ENCODE data around the gene CARD19. TPM values are rescaled to one million over a fixed set of nuclear protein-coding genes. Genes with fewer than 3 reads are reported as not detected.

CARD19 gene
- total and polyA plus RNA-seq, 4 donors: 28.6 to 75.3 (median 53.4) TPM

DNA sequence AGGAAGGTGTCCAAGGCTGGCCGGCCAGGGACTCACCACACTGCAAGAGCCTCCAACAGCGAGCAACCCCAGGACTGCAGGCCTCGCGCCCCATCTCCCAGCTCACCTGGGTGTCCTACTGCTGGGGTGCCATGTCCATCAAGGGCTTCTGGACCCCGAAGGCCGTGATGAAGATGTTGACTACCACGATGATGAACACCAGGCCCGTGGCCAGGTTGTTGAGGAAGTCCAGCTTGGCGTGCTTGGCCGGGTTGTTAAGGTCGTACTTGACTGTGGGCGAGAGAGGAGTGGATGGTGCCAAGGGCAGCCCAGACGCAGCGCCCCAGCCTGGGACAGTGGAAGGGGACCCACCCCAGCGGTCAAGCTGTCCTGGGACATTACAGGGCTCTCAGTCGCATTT is 28.8 kb downstream of the CARD19 start:
- peaks cover 56% of the 10 kb centered on the region for H3K4me1 ChIP-seq (ENCODE audit: control insufficient read depth, insufficient read depth, low read length)
- H3K9me3 ChIP-seq (ENCODE audit: control insufficient read depth, insufficient read depth, low read length): no peaks in the 10 kb centered on the region
- H3K27me3 ChIP-seq (ENCODE audit: control insufficient read depth, insufficient read depth, low read length): no peaks in the 10 kb centered on the region
- no peak for DNase-seq (ENCODE audit: low read depth in 4 of 6, low spot score in 6 of 6)
- WGBS (ENCODE audit: insufficient coverage): 99% methylated on average over 16 of the region's 16 CpGs
- H3K27ac ChIP-seq (ENCODE audit: low read depth, low read length): no peak overlapping the region
- H3K4me3 ChIP-seq (ENCODE audit: low read depth, low read length): no peak overlapping the region
- peaks cover 92% of the 10 kb centered on the region for H3K36me3 ChIP-seq (ENCODE audit: control insufficient read depth, insufficient read depth, low read length)

DNA sequence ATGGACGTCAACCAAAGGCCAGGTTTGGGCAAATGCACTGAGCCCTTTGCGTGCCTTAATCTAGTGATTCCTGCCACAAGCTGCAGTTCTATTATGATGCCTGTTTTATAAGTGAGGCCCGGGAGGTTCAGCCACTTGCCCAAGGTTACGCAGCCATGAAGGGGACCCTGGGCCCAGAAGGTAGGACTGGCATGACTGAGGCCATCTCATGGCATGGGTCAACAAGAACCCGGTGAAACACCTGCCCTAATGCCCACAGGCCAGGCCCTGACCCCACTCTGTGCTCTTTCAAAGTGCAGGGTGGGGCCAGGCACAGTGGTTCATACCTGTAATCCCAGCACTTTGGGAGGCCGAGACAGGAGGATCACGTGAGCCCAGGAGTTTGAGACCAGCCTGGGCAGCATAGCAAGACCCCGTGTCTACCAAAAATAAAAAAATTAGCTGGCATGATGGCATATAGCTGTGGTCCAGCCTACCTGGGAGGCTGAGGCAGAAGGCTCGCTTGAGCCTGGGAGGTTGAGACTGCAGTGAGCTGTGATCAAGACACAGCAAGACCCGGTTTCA is 29.4 kb downstream of the CARD19 start:
- H3K27ac ChIP-seq (ENCODE audit: low read depth, low read length): no peak overlapping the region
- H3K4me3 ChIP-seq (ENCODE audit: low read depth, low read length): no peak overlapping the region
- 99% methylated on average over 7 of the region's 10 CpGs for WGBS (ENCODE audit: insufficient coverage)
- no peaks in the 10 kb centered on the region for H3K27me3 ChIP-seq (ENCODE audit: control insufficient read depth, insufficient read depth, low read length)
- peaks cover 56% of the 10 kb centered on the region for H3K4me1 ChIP-seq (ENCODE audit: control insufficient read depth, insufficient read depth, low read length)
- DNase-seq (ENCODE audit: low read depth in 4 of 6, low spot score in 6 of 6): no peak
- no peaks in the 10 kb centered on the region for H3K9me3 ChIP-seq (ENCODE audit: control insufficient read depth, insufficient read depth, low read length)
- peaks cover 93% of the 10 kb centered on the region for H3K36me3 ChIP-seq (ENCODE audit: control insufficient read depth, insufficient read depth, low read length)

DNA sequence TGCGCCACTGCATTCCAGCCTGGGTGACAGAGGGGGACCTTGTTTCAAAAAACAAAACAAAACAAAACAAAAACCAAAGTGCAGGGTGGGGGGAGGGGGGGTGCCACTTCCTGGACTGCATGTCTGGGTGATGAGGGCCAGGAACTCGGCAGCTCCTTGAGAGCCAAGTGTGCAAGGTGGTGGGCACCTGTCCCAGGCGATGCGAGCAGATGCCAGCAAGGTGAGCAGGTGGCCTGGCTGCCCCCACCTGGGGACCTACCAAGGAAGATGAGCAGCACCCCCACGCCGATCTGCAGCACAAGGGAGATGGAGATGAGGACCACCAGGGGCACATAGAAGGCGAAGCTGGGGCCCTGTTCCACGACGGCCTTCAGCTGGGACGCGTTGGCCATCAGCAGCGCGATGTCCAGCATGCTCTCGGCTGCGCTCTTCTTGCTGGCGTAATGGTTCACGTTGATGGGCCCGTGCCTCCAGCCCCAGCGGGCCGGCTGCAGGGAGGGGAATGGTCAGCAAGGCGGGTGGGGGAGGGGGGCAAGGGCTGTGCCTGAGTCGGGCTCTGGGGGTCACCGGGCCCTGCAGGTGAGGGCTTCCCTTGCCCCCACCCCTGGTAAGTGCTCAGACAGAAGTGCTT is 30.2 kb downstream of the CARD19 start:
- Histone ChIP-seq H3K27me3 (ENCODE audit: control insufficient read depth, insufficient read depth, low read length) (no peaks in the 10 kb centered on the region), H3K4me1 (ENCODE audit: control insufficient read depth, insufficient read depth, low read length) (peaks cover 56% of the 10 kb centered on the region), H3K27ac (ENCODE audit: low read depth, low read length) (no peak overlapping the region), H3K9me3 (ENCODE audit: control insufficient read depth, insufficient read depth, low read length) (no peaks in the 10 kb centered on the region), H3K36me3 (ENCODE audit: control insufficient read depth, insufficient read depth, low read length) (peaks cover 93% of the 10 kb centered on the region), H3K4me3 (ENCODE audit: low read depth, low read length) (no peak overlapping the region)
- 77% methylated on average over 18 of the region's 23 CpGs for WGBS (ENCODE audit: insufficient coverage)
- DNase-seq (ENCODE audit: low read depth in 4 of 6, low spot score in 6 of 6): no peak

DNA sequence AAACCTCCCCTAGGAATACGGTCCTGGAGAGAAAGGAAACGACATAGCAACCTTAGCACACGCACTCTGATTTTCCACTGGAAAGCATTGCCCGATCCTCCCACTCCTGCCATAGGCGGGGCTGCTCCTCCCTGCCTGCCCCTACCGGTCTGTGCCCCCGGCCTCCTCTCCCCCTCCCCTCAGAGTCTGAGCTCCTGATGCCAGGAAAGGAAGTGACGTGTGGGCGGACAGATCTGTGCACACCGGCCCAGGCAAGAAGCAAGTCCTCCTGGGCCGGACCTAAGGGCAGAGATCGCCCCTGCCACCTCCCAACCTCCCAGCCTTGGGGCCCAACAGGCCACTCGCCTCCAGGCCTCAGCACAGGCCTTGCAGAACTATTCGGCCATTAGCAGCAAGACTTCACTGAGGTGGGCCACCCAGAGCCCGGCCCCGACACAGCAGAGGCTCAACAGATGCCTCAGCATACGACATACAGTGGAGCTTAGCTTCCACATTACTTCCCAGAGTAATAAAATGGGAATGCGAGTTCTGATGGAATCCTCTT is 30.9 kb downstream of the CARD19 start:
- no peaks in the 10 kb centered on the region for H3K27me3 ChIP-seq (ENCODE audit: control insufficient read depth, insufficient read depth, low read length)
- WGBS (ENCODE audit: insufficient coverage): 51% methylated on average over 11 of the region's 18 CpGs
- no peaks in the 10 kb centered on the region for H3K9me3 ChIP-seq (ENCODE audit: control insufficient read depth, insufficient read depth, low read length)
- peaks cover 59% of the 10 kb centered on the region for H3K4me1 ChIP-seq (ENCODE audit: control insufficient read depth, insufficient read depth, low read length)
- no peak overlapping the region for H3K4me3 ChIP-seq (ENCODE audit: low read depth, low read length)
- peak in 2 of 6 donors; percentile 27 for DNase-seq (ENCODE audit: low read depth in 4 of 6, low spot score in 6 of 6)
- peak overlapping the region; percentile 33 for H3K27ac ChIP-seq (ENCODE audit: low read depth, low read length)
- peaks cover 89% of the 10 kb centered on the region for H3K36me3 ChIP-seq (ENCODE audit: control insufficient read depth, insufficient read depth, low read length)

DNA sequence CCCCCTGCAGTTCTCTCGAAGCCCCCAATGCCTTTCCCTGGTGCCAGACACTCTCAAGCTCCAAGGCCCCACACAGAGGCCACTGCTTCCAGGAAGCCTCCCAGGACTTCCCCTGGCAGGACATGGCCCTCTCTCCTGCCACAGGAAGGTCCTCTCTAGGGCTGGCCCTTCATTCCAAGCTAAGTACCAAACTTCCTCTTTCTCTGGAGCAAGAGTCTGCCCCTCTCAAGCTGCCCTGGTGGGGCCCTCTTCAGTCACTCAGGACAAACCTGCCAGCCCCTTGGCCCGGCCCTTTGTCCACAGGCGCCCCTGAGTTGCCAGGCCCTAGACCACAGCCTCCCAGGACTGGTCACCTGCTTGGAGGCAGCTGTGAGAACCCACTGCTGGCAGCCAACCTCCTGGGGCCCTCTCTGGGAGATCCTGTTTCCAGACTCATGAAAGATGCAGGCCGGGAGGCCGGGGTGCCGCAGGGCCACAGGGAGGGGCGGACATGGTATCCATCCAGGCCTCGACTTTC is 31.4 kb downstream of the CARD19 start:
- DNase-seq (ENCODE audit: low read depth in 4 of 6, low spot score in 6 of 6): peak in 1 of 6 donors; percentile 57
- Histone ChIP-seq H3K27me3 (ENCODE audit: control insufficient read depth, insufficient read depth, low read length) (no peaks in the 10 kb centered on the region), H3K4me3 (ENCODE audit: low read depth, low read length) (no peak overlapping the region), H3K36me3 (ENCODE audit: control insufficient read depth, insufficient read depth, low read length) (peaks cover 88% of the 10 kb centered on the region), H3K27ac (ENCODE audit: low read depth, low read length) (peak overlapping the region; percentile 33), H3K9me3 (ENCODE audit: control insufficient read depth, insufficient read depth, low read length) (no peaks in the 10 kb centered on the region), H3K4me1 (ENCODE audit: control insufficient read depth, insufficient read depth, low read length) (peaks cover 65% of the 10 kb centered on the region)
- 38% methylated on average over 8 of the region's 8 CpGs for WGBS (ENCODE audit: insufficient coverage)

DNA sequence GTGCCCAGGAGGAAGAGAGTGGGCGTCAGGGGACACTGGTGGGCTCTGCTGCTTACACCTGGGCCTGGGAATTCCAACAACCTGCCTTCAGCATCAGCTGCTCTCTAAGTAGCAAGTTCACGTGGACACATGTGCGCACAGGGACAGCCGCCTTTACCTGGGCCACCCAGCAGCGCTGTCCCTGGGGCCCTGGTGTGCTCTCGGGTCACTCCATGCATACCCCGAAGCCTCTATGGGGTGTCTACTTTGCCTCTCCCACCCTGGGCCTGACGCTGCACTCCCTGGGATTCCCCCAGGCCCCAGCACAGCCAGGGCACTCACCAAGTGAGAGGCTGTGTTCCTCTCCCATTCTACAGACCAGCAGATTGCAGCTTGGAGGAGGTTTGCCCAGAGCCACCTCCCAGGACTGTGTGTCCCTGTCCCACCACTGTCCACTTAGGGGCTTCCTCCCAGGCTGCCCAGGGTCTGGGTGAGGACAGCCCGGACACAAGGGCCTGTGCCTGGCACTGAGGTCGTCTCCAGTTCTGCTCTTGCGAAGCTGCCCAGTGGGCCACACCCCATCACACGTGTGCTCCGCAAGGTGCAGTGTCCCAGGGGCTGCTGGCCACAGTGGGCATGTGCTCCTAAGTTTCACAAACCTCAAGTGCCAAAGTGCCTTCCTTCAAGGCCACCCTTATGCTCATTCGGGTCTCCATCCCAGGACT is 32.1 kb downstream of the CARD19 start:
- no peaks in the 10 kb centered on the region for H3K9me3 ChIP-seq (ENCODE audit: control insufficient read depth, insufficient read depth, low read length)
- 90% methylated on average over 14 of the region's 14 CpGs for WGBS (ENCODE audit: insufficient coverage)
- no peaks in the 10 kb centered on the region for H3K27me3 ChIP-seq (ENCODE audit: control insufficient read depth, insufficient read depth, low read length)
- no peak for DNase-seq (ENCODE audit: low read depth in 4 of 6, low spot score in 6 of 6)
- no peak overlapping the region for H3K4me3 ChIP-seq (ENCODE audit: low read depth, low read length)
- H3K36me3 ChIP-seq (ENCODE audit: control insufficient read depth, insufficient read depth, low read length): peaks cover 81% of the 10 kb centered on the region
- peaks cover 72% of the 10 kb centered on the region for H3K4me1 ChIP-seq (ENCODE audit: control insufficient read depth, insufficient read depth, low read length)
- H3K27ac ChIP-seq (ENCODE audit: low read depth, low read length): peak overlapping the region; percentile 33

DNA sequence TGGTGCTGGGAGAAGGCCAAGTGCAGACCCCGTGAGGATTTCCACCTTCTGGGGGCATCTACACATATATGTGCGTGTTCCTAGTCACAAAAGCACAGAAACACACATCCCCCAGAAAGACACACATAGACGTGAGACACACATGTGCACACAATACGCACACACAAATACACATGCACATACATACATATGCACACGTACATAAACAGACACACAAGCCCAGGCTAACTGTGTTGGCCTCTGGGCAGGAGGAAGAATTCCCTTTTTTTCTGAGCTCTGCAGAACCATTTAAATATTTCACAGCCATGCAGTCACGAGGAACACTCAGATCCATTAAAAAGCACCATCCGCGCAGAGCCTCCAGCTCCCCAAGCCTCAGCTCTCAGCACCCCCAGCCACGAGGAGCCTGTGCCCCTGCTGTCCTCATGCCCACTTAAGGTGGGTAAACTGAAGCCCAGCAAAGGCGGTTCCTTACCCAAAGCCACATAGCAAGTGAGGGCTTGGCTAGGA is 32.8 kb downstream of the CARD19 start:
- H3K4me1 ChIP-seq (ENCODE audit: control insufficient read depth, insufficient read depth, low read length): peaks cover 77% of the 10 kb centered on the region
- H3K36me3 ChIP-seq (ENCODE audit: control insufficient read depth, insufficient read depth, low read length): peaks cover 75% of the 10 kb centered on the region
- no peaks in the 10 kb centered on the region for H3K9me3 ChIP-seq (ENCODE audit: control insufficient read depth, insufficient read depth, low read length)
- no peak for DNase-seq (ENCODE audit: low read depth in 4 of 6, low spot score in 6 of 6)
- WGBS (ENCODE audit: insufficient coverage): 84% methylated on average over 8 of the region's 10 CpGs
- no peaks in the 10 kb centered on the region for H3K27me3 ChIP-seq (ENCODE audit: control insufficient read depth, insufficient read depth, low read length)
- no peak overlapping the region for H3K4me3 ChIP-seq (ENCODE audit: low read depth, low read length)
- H3K27ac ChIP-seq (ENCODE audit: low read depth, low read length): peak overlapping the region; percentile 40

DNA sequence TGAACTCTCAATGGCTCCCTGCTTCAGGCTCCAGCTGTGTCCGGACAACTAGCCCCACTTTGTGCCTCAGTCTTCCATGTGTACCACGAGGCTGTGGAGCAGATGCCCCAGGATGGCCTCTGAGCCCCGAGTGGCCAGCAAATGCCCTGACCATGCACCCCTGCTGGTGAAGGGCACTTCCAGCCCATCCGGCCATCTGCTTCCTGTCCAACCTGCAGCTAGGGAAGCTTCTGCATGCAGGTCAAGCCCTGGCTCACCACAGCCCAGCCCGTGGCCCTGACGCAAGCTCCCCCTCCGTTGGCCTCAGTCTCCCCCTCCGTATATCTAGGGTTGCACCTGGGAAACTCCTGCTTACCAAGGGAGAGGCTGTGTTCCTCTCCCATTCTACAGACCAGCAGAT is 33.3 kb downstream of the CARD19 start:
- H3K27ac ChIP-seq (ENCODE audit: low read depth, low read length): peak overlapping the region; percentile 40
- WGBS (ENCODE audit: insufficient coverage): 81% methylated on average over 8 of the region's 8 CpGs
- no peaks in the 10 kb centered on the region for H3K27me3 ChIP-seq (ENCODE audit: control insufficient read depth, insufficient read depth, low read length)
- H3K4me1 ChIP-seq (ENCODE audit: control insufficient read depth, insufficient read depth, low read length): peaks cover 77% of the 10 kb centered on the region
- H3K4me3 ChIP-seq (ENCODE audit: low read depth, low read length): no peak overlapping the region
- no peaks in the 10 kb centered on the region for H3K9me3 ChIP-seq (ENCODE audit: control insufficient read depth, insufficient read depth, low read length)
- H3K36me3 ChIP-seq (ENCODE audit: control insufficient read depth, insufficient read depth, low read length): peaks cover 69% of the 10 kb centered on the region
- DNase-seq (ENCODE audit: low read depth in 4 of 6, low spot score in 6 of 6): no peak

DNA sequence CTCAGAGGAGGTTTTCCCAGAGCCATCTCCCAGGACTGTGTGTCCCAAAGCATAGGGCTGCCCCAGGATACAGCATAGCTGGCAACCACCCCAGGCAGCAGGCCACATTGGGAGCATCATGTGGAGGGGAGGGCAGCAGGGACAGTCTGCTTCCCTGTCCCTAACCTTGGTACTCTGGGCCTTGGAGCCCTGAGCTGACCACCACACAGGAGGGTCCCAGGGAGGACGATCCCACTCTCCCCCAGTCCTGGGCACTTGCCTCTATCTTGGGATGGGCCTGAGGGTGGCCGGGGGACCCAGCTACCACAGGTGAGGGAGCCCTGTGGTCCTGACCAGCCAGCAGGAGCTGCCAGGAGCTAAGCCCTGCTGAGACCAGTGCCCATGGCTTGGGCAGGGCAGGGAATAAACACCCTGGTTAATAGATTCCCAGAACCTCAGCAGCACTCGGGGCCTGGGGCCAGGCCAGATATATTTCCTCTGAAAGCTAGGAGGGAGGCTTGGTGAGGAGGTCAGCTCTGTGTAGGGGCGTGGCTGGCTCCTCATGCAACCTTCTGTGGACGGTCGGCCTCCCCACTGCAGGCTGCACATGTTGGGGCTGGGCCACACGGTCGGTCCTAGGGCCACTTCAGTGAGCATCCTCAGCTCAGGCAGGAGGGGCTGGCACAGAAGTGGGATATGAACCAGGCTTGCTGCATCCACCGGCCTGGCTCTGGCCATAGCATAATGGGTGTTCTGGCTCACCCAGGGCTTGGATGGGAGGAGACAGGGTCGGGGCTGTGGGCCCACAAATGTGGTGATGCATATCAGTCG is 33.9 kb downstream of the CARD19 start:
- Histone ChIP-seq H3K4me1 (ENCODE audit: control insufficient read depth, insufficient read depth, low read length) (peaks cover 84% of the 10 kb centered on the region), H3K4me3 (ENCODE audit: low read depth, low read length) (no peak overlapping the region), H3K36me3 (ENCODE audit: control insufficient read depth, insufficient read depth, low read length) (peaks cover 63% of the 10 kb centered on the region), H3K27ac (ENCODE audit: low read depth, low read length) (peak overlapping the region; percentile 29), H3K9me3 (ENCODE audit: control insufficient read depth, insufficient read depth, low read length) (no peaks in the 10 kb centered on the region), H3K27me3 (ENCODE audit: control insufficient read depth, insufficient read depth, low read length) (no peaks in the 10 kb centered on the region)
- DNase-seq (ENCODE audit: low read depth in 4 of 6, low spot score in 6 of 6): no peak
- WGBS (ENCODE audit: insufficient coverage): 81% methylated on average over 11 of the region's 11 CpGs

Measured in spinal cord (tissue), 10 donors.